CD4-positive, alpha-beta memory T cell (primary cell): ENCODE measurements around the gene MRPL55. TPM values are rescaled to one million over a fixed set of nuclear protein-coding genes. Genes with fewer than 3 reads are reported as not detected.

Source experiments
- CTCF ChIA-PET: fragments of 350-600 bp; sonication (Branson Sonifier 250); formaldehyde crosslinking; loops from one replicate; lab custom pipeline; 2021; ENCODE audit warnings: inconsistent platforms; ENCODE audit not compliant: partially characterized antibody; lab: Charles Lee
- POLR2A ChIA-PET: fragments of 350-600 bp; sonication (Branson Sonifier 250); formaldehyde crosslinking; loops from one replicate; lab custom pipeline; 2021; ENCODE audit not compliant: partially characterized antibody; lab: Charles Lee
- DNase-seq, 5 donors: peaks; one replicate each; pipeline versions ENCODE4 v3.0.0 to v3.0.0-alpha.2; 2020 to 2022; ENCODE audit warnings: mixed read lengths in 1 of 5
- H3K27ac ChIP-seq: one replicate; pipeline ENCODE4 v1.7.0; 2013; ENCODE audit warnings: low read depth, low read length
- H3K27me3 ChIP-seq: 2 replicates; pipeline ENCODE4 v1.7.0; 2013; ENCODE audit warnings: mild to moderate bottlenecking, low read length, moderate library complexity; ENCODE audit not compliant: insufficient read depth
- H3K36me3 ChIP-seq: 2 replicates; pipeline ENCODE4 v1.7.0; 2013; ENCODE audit warnings: mild to moderate bottlenecking, low read length, moderate library complexity; ENCODE audit not compliant: insufficient read depth
- H3K4me1 ChIP-seq: 2 replicates; pipeline ENCODE4 v1.7.0; 2013; ENCODE audit warnings: mild to moderate bottlenecking, low read length, moderate library complexity; ENCODE audit not compliant: insufficient read depth
- H3K4me3 ChIP-seq, 2 donors: one replicate each; pipeline ENCODE4 v1.7.0; 2013; ENCODE audit warnings: low read length in 2 of 2, mild to moderate bottlenecking in 1 of 2
- H3K9me3 ChIP-seq, 2 donors: one replicate each; pipeline ENCODE4 v1.7.0; 2013; ENCODE audit warnings: low read length in 2 of 2, control low read depth in 1 of 2; ENCODE audit not compliant: control insufficient read depth in 1 of 2
- H3K27ac Mint-ChIP-seq, 7 donors: one replicate each; pipeline ENCODE4 v1.8.0; 2020 to 2021; ENCODE audit warnings: mixed read lengths in 7 of 7, mild to moderate bottlenecking in 6 of 7, inconsistent platforms in 3 of 7, moderate library complexity in 3 of 7
- H3K27me3 Mint-ChIP-seq, 2 donors: one replicate each; pipeline ENCODE4 v1.8.0; 2020 to 2021; ENCODE audit warnings: mixed read lengths in 2 of 2
- H3K36me3 Mint-ChIP-seq, 2 donors: one replicate each; pipeline ENCODE4 v1.8.0; 2020 to 2021; ENCODE audit warnings: mixed read lengths in 2 of 2, inconsistent platforms in 1 of 2, mild to moderate bottlenecking in 1 of 2
- H3K4me1 Mint-ChIP-seq, 4 donors: one replicate each; pipeline ENCODE4 v1.8.0; 2020 to 2021; ENCODE audit warnings: mixed read lengths in 4 of 4, mild to moderate bottlenecking in 1 of 4
- H3K4me3 Mint-ChIP-seq, 8 donors: one replicate each; pipeline ENCODE4 v1.8.0; 2020 to 2021; ENCODE audit warnings: mixed read lengths in 8 of 8, mild to moderate bottlenecking in 7 of 8, moderate library complexity in 6 of 8, inconsistent platforms in 3 of 8
- H3K9me3 Mint-ChIP-seq, 8 donors: one replicate each; pipeline ENCODE4 v1.8.0; 2020 to 2021; ENCODE audit warnings: mixed read lengths in 8 of 8, mild to moderate bottlenecking in 5 of 8, inconsistent platforms in 3 of 8, moderate library complexity in 1 of 8
- intact Hi-C: fragments of 100-400 bp; cut with micrococcal nuclease; formaldehyde crosslinking; loops from one replicate; pipeline ENCODE4 v1.15.1; 2023
- polyA plus RNA-seq, 2 donors: library from polyadenylated mRNA; unstranded; fragments of 300-500 nt; fragmentation: Illumina TruSeq; gene quantifications; one replicate each; pipeline ENCODE4 v1.2.3, GENCODE V29; 2021
- total RNA-seq, 2 experiments: library from RNA; stranded (reverse); gene quantifications; one replicate each; pipeline ENCODE4 v1.2.3, GENCODE V29; 2021

The MRPL55 gene
- total and polyA plus RNA-seq, 4 experiments from 2014 or later: 57.8 to 157 (median 86.5) TPM

GRCh38 chr1:228081144-228081543 lies 28.0 kb downstream of the MRPL55 start:
- POLR2A ChIA-PET: interaction anchor here (1.4 to 11.9 kb wide), 8 partner anchors 15 to 325 kb away, joined by 4 to 146 read pairs (median 10); partner anchors contain the start of genes IBA57 and MRPL55
- intact Hi-C loops: loop anchor here (10.0 kb wide), 2 partner anchors 316 to 1544 kb away; partner anchors contain the start of genes TAF5L and URB2
- peak overlapping the region; percentile 97 for H3K27ac ChIP-seq

GRCh38 chr1:228079601-228080263 lies 29.4 kb downstream of the MRPL55 start:
- intact Hi-C loops: loop anchor here (10.0 kb wide), 2 partner anchors 315 to 1545 kb away; partner anchors contain the start of genes TAF5L and URB2
- peaks cover 14 to 31% (median 22%) of the 10 kb centered on the region in 4 donors for H3K4me1 Mint-ChIP-seq
- no peak for DNase-seq

More at GRCh38 chr1:228081144-228081543, 28.0 kb downstream of the MRPL55 start:
- H3K9me3 Mint-ChIP-seq: no peaks in the 10 kb centered on the region
- peak overlapping the region in 1 of 2 donors; percentile 47 for H3K4me3 ChIP-seq
- no peak for DNase-seq
- H3K4me1 ChIP-seq: peaks cover 41% of the 10 kb centered on the region
- H3K27ac Mint-ChIP-seq: peak overlapping the region in 6 of 7 donors; percentile 29 to 99 (median 84)
- no peaks in the 10 kb centered on the region for H3K27me3 Mint-ChIP-seq
- H3K4me3 Mint-ChIP-seq: peak overlapping the region; percentile 79 to 95 (median 84)
- no peaks in the 10 kb centered on the region for H3K9me3 ChIP-seq
- peaks cover 27 to 45% (median 36%) of the 10 kb centered on the region in 4 donors for H3K4me1 Mint-ChIP-seq
- no peaks in the 10 kb centered on the region for H3K36me3 ChIP-seq
- H3K27me3 ChIP-seq: no peaks in the 10 kb centered on the region
- CTCF ChIA-PET: no interaction called here
- H3K36me3 Mint-ChIP-seq: peaks cover 9 to 24% of the 10 kb centered on the region in 2 donors

GRCh38 chr1:228079013-228079412 lies 30.1 kb downstream of the MRPL55 start:
- peaks cover 20% of the 10 kb centered on the region for H3K4me1 ChIP-seq
- intact Hi-C loops: no loop called here

More at GRCh38 chr1:228079601-228080263, 29.4 kb downstream of the MRPL55 start:
- Histone ChIP-seq H3K36me3 (no peaks in the 10 kb centered on the region), H3K27me3 (no peaks in the 10 kb centered on the region), H3K4me3 (no peak overlapping the region), H3K9me3 (no peaks in the 10 kb centered on the region), H3K4me1 (peaks cover 27% of the 10 kb centered on the region), H3K27ac (no peak overlapping the region)
- H3K9me3 Mint-ChIP-seq: no peaks in the 10 kb centered on the region
- H3K4me3 Mint-ChIP-seq: peak overlapping the region in 2 of 8 donors; percentile 45 to 67
- POLR2A ChIA-PET: interaction anchor here (0.5 to 0.8 kb wide), 2 partner anchors 12 to 407 kb away, joined by 3 to 4 read pairs; no protein-coding TSS in a partner anchor
- no peaks in the 10 kb centered on the region for H3K27me3 Mint-ChIP-seq
- CTCF ChIA-PET: no interaction called here
- peaks cover 3 to 18% of the 10 kb centered on the region in 2 donors for H3K36me3 Mint-ChIP-seq
- H3K27ac Mint-ChIP-seq: no peak overlapping the region

DNA sequence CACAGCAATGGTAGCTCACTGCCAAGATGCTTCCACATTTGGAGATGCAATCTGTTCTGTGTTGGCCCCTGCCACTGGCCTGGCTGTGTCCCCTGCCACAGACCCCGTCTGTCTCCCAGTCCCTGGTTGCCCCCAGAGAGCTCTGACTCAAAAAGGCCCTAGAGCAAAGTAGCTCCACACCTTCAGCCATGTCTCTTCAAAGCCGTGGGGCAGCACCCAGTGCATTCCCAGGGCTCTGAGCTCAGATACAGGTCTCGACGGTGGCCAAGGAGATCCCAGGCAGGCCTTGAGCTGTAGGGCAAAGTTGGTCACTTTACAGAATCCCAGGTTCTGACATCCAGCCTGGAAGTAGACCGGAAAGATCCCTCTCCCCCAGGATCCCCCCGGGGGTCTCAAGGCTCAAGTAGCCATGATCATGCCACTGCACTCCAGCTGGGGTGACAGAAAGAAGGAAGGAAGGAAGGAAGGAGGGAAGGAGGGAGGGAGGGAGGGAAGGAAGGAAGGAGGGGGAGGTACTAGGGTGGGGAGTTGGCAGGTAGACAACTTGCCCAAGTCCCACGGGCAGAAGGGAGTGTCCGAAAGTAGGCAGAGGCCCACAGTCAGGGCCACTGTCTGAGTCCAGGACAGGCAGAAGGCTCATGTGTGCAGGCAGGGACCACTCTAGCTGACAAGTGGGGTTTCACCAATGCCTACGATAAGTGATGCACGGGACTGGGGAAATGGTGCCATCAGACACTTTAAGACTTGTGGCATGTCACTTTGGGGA lies 31.4 kb downstream of the MRPL55 start:
- peaks cover 8 to 18% (median 11%) of the 10 kb centered on the region in 4 donors for H3K4me1 Mint-ChIP-seq
- H3K4me1 ChIP-seq: peaks cover 15% of the 10 kb centered on the region
- no peak overlapping the region for H3K27ac ChIP-seq
- no peaks in the 10 kb centered on the region for H3K36me3 ChIP-seq
- CTCF ChIA-PET: interaction anchor here (0.6 kb wide), 1 partner anchor 342 kb away, joined by 3 read pairs; the partner anchor contains the start of genes JMJD4 and SNAP47
- no peaks in the 10 kb centered on the region for H3K27me3 ChIP-seq
- DNase-seq: no peak
- H3K27ac Mint-ChIP-seq: peak overlapping the region in 2 of 7 donors; percentile 60 to 78
- no peaks in the 10 kb centered on the region for H3K27me3 Mint-ChIP-seq
- intact Hi-C loops: no loop called here
- no peaks in the 10 kb centered on the region for H3K9me3 Mint-ChIP-seq
- H3K4me3 ChIP-seq: no peak overlapping the region
- H3K36me3 Mint-ChIP-seq: peaks cover 0 to 2% of the 10 kb centered on the region in 2 donors
- H3K4me3 Mint-ChIP-seq: no peak overlapping the region
- POLR2A ChIA-PET: interaction anchor here (1.4 kb wide), 1 partner anchor 17 kb away, joined by 7 read pairs; no protein-coding TSS in a partner anchor
- H3K9me3 ChIP-seq: no peaks in the 10 kb centered on the region

More at GRCh38 chr1:228079013-228079412, 30.1 kb downstream of the MRPL55 start:
- no peak overlapping the region for H3K4me3 ChIP-seq
- peak overlapping the region in 1 of 7 donors; percentile 46 for H3K27ac Mint-ChIP-seq
- peaks cover 3 to 11% of the 10 kb centered on the region in 2 donors for H3K36me3 Mint-ChIP-seq
- no peaks in the 10 kb centered on the region for H3K36me3 ChIP-seq
- H3K4me1 Mint-ChIP-seq: peaks cover 10 to 23% (median 17%) of the 10 kb centered on the region in 4 donors
- no peak overlapping the region for H3K27ac ChIP-seq
- no peaks in the 10 kb centered on the region for H3K27me3 ChIP-seq
- ChIA-PET POLR2A (no interaction called here), CTCF (no interaction called here)
- H3K27me3 Mint-ChIP-seq: no peaks in the 10 kb centered on the region
- no peak for DNase-seq
- no peaks in the 10 kb centered on the region for H3K9me3 Mint-ChIP-seq
- H3K9me3 ChIP-seq: no peaks in the 10 kb centered on the region
- peak overlapping the region in 1 of 8 donors; percentile 67 for H3K4me3 Mint-ChIP-seq

DNA sequence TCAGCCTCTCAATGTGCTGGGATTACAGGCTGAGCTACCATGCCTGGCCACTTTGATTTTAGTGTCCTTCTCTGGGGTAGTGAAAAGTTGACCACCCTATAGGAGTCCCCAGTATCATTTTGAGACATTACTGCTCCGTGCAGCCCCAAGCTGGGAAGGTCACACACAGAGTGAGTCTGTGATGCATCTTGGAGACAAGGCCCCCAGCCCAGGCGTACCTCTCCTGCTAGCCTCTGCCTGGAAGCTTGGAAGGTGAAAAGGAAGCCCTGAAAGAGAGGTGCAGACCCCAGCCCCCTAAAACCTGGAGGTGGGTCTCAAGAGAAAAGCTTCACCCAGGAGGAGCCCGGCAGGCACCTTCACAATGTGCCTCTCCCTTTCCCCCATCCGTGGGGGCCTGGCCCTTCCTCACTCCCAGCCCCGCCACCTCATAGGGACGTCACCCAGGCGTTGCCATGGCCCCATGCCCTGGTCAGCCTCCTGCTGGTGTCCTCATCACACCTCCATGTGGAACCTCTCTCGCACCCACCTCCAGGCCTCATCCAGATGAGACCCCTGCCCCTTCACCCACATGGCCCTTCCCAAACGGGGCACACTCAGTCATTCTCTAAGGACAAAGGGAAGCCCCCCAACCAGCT lies 32.2 kb downstream of the MRPL55 start:
- H3K27ac Mint-ChIP-seq: peak overlapping the region in 2 of 7 donors; percentile 60 to 78
- CTCF ChIA-PET: interaction anchor here (0.6 kb wide), 1 partner anchor 342 kb away, joined by 3 read pairs; the partner anchor contains the start of genes JMJD4 and SNAP47
- POLR2A ChIA-PET: interaction anchor here (1.4 kb wide), 1 partner anchor 16 kb away, joined by 7 read pairs; no protein-coding TSS in a partner anchor

DNA sequence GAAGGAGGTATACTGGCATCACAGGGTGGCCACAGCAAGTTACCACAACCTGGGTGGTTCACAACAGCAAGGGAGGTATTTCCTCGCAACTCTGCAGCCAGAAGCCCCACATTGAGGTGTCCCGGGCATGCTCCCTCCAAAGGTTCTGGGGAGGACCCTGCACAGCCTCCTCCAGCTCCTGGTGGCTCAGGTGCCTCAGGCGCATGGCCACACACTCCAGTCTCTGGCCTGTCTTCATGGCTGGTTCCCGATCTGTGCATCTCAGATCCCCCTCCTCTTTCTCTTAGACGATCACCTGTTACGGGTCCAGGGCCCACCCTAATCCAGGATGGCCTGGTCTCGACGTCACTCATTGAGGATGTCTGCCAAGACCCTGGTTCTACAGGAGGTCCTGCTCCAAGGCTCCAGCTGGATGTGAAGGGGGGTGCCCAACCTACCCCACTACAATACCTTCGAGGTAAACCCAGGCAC lies 33.3 kb downstream of the MRPL55 start:
- Mint-ChIP-seq H3K9me3 (no peaks in the 10 kb centered on the region), H3K4me3 (no peak overlapping the region), H3K27me3 (no peaks in the 10 kb centered on the region), H3K27ac (no peak overlapping the region), H3K36me3 (peaks cover 0 to 2% of the 10 kb centered on the region in 2 donors), H3K4me1 (peaks cover 5 to 9% (median 6%) of the 10 kb centered on the region in 4 donors)
- no peaks in the 10 kb centered on the region for H3K27me3 ChIP-seq
- H3K27ac ChIP-seq: no peak overlapping the region
- DNase-seq: no peak
- H3K36me3 ChIP-seq: no peaks in the 10 kb centered on the region
- no peak overlapping the region for H3K4me3 ChIP-seq
- intact Hi-C loops: loop anchor here (2.0 kb wide), 1 partner anchor 17 kb away; no protein-coding TSS in a partner anchor
- no peaks in the 10 kb centered on the region for H3K9me3 ChIP-seq
- H3K4me1 ChIP-seq: peaks cover 7% of the 10 kb centered on the region
- ChIA-PET POLR2A (no interaction called here), CTCF (no interaction called here)

More for the DNA sequence above, 32.2 kb downstream of the MRPL55 start:
- Mint-ChIP-seq H3K27me3 (no peaks in the 10 kb centered on the region), H3K36me3 (peaks cover 0 to 2% of the 10 kb centered on the region in 2 donors), H3K4me1 (peaks cover 8 to 18% (median 11%) of the 10 kb centered on the region in 4 donors), H3K9me3 (no peaks in the 10 kb centered on the region), H3K4me3 (no peak overlapping the region)
- Histone ChIP-seq H3K27ac (no peak overlapping the region), H3K27me3 (no peaks in the 10 kb centered on the region), H3K4me1 (peaks cover 15% of the 10 kb centered on the region), H3K4me3 (no peak overlapping the region), H3K9me3 (no peaks in the 10 kb centered on the region), H3K36me3 (no peaks in the 10 kb centered on the region)
- intact Hi-C loops: no loop called here
- DNase-seq: no peak
